ENCODE measurements around the gene GON4L.
"Not testable (repeated sequence)": the region's sequence is repeated elsewhere in the genome, so short reads cannot be mapped to it uniquely, and the experiment has no call there.

GON4L gene

DNA sequence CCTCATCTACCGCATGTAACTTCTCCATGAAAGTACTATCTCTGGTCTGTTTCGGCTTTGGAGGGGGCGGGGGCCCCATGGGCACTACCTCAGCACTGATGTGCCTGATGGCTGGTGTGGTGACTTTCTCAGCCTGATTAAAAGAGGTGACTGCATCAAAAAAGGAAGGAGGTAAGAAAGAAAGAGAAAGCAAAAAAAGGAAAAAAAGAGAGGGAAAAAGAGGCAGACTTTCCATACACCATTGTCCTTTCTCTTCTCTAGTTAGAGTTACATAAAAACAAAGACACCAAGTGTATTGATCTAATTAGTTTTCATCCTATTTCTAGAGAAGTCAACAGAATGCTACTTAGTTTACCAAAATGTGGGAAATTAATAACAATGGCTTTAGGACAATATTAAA is 43.3 kb downstream of the GON4L start:
- no peak for DNase-seq

DNA sequence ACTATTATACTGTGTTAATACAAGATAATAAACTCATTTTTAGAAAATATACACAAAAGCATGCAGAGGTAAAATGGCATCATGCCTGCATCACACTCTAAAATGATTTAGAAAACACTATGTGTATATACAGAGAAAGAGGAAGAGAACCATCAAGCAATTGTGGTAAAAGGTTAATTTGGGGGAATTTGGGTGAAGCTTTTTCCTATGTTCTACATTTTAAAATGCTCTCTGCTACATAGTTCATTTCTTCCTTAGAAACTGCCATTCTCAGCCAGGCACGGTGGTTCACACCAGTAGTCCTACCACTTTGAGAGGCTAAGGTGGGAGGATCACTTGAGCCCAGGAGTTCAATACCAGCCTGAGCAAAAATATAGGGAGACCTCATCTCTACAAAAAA is 44.1 kb downstream of the GON4L start:
- DNase-seq: no peak

DNA sequence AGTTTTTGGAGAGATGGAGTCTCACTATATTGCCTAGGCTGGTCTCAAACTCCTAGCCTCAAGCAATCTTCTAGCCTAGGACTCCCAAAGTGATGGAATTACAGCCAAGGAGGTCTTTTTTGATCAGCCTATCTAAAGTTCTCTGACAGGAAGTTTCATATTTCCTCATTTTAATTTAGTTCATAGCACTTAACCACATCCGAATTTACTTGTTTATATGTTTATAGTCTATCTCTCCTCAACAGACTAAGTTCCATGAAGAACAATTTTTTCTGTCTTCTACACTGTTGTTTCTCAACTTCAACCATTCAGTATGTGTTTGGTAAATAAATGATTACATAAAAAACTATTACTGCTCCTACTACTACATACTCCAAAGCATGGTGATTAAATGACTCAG is 47.9 kb downstream of the GON4L start:
- no peak for DNase-seq

DNA sequence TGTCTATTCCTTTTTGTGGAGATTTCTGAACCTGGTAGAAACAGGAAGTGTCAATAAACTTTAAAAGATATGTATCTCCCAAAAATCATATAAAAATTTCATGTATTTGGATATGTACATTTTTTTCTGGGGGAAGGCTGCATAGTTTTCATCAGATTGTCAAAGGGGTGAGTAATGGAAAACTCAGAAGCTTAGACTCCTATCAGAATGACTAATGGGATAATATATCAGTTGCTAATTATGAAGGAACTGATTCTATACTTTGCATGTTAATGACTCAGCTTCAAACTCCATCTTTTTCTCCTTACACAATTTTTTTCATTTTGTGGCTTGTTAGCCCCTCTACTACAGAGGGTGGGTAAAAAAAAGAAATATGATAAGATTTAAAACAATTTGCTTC is 55.9 kb downstream of the GON4L start:
- peak; percentile 67 for DNase-seq

DNA sequence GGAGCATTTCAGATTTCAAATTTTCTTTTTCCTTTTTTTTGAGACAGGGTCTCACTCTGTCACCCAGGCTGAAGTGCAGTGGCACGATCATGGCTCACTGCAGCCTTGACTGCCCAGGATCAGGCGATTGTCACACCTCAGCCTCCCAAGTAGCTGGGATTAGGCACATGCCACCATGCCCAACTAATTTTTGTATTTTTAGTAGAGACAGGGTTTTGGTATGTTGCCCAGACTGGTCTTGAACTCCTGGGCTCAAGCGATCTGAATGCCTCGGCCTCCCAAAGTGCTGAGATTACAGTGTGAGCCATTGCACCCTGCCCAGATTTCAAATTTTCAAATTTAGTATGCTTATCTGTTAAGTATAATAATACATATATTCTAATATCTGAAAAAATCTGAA is 61.4 kb downstream of the GON4L start:
- DNase-seq: not testable (repeated sequence)

DNA sequence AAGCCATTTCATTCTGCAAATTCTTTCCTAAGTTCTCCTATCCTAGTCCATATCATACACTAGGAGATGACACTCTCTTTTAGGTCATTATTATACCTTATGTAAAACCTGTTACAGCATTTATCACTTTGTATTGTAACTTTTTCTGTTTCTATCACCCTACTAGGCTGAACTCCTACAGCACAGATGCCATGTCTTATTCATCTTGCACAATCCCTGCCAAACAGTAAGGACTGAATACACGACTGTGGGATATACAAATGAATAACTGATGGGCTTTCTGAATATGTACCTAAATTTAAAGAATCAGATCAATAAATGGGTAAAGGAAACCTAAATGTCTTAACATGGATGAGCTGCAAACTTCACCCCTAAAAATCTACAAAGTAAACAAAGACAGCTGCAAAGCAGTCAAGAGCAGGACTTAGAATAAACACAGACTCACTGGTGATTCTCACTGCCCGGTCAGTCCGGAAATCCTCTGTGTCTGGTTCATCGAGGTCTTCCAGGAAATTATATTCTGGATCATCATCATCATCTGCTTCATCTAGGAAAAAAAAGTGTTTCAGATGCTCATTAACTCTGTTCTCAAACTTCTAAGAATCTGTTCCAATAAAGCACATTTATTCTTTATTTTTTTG is 62.3 kb downstream of the GON4L start:
- DNase-seq: no peak

DNA sequence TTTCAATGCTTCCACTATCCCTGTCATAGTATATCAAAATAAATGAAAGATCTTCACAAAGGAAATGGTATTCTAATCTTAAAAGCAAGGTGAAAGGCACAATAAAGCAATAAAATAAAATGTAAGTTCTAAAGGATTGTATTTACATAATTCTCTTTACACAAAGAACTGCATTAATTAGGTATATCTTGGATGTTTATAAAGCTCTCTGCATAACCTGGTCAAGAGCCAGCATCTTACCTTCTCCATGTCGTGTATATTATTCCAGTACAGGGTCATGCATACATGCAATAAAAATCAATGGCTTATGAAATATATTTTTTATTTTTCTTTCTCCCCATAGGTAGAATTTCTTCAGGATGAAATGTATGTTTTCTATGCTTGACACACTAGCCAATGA is 63.8 kb downstream of the GON4L start:
- no peak for DNase-seq

DNA sequence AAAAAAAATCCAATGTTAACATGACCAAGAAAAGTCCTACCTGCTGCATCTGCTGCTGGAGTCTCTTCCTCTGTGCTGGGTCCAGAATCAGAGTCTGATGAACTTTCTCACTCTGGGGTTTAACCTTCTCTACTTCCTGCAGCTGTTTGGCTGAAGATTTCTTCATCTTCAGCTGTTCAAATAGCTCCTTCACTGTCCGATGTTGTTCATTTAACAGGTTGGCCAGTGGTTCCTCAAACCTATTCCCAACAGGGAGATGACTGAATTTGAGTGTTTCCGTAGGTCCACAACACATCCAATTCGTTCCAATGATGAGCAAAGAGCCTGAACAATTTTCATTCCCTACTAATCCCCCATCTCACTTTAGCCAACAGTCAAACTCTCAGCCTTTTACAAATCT is 79.4 kb downstream of the GON4L start:
- DNase-seq: no peak

DNA sequence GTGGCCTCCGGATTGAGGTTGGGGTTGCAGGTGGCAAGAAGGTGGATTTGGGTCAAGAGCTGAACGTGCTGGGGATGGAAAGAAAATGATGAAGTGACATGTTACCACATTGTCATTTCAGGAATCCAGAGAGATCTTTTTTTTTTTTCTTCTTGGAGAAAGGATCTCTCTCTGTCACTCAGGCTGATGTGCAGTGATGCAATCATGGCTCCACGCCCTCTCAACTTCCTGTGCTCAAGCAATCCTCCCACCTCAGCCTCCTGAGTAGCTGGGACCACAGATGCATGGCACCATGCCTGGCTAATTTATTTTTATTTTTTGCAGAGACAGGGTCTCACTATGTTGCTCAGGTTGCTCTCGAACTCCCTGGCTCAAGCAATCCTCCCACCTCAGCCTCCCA is 80.6 kb downstream of the GON4L start:
- peak; percentile 16 for DNase-seq

DNA sequence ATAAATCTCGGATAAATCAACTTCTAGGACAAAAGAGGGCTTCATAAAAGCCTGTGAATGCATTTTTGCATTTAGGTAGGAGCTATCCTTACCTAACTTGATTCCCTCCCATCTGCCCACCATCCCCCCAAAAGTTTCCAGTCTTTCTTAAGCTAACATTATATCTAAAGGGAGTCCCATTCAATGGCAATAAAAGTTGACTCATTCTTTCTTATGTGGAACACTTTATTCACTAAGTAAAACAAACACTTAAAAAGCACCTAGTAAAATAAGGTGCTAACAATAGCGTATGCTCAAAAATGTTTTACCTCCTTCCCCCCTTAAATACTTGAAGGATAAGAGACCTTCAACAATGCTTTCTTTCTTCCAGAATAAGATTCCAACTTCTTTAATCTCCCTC is 83.8 kb downstream of the GON4L start:
- DNase-seq: no peak

DNA sequence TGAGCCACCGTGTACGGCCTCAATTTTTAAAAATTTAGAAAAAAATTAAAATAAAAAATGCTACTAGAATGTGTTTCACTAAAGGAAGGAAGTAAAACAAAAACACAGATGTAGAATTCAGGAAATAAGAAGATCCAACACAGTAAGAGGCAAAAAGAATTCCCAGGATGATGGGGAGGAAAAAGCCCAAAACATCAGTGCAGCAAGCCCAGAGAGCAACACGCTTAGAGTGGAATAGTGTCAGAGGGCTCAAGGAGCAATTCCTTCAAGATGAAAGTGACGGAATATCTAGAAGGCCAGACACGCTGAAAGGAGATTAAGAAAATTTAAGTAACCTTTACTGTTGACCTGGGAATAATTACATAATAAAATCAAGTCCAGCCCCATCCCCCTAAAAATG is 87.8 kb downstream of the GON4L start:
- DNase-seq: no peak

DNA sequence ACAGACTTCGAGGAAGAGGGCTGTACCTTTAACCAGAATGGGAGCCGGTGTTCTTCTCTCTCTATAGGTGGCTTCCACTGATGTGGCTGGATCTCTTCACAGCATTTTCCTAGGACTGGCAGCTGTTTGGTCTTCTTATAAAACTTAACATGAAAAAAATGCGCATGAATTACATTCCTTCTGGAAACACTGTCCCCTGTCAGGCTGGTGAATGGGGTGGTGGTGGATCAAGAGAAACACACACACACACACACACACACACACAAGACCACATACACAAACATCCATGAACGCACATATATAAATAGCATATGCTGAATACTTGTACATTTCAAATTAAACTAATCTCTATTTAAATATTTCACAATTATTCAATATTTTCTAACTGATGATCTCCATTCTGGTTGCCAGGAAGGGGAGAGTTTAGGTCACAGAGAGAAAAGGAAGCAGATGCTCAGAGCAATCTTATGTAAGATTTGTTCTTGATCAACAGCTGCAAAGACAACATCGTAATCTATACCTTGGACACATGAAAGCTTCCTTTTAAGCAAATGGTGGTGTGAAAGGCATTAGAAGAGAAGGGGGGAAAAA is 89.5 kb downstream of the GON4L start:
- DNase-seq: not testable (repeated sequence)

DNA sequence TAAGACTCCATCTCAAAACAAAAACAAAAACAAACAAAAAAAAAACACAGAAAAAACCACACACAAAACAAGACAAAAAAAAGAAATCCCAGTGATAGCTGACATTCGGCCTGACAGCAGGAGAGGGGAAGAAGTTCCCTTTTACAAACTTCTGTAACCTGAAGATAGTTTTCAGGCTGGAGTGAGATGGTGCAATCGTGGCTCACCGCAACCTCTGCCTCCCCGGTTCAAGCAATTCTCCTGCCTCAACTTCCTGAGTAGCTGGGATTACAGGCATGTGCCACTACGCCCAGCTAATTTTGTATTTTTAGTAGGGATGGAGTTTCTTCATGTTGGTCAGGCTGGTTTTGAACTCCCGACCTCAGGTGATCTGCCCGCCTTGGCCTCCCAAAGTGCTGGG is 93.0 kb downstream of the GON4L start:
- DNase-seq: not testable (repeated sequence)

DNA sequence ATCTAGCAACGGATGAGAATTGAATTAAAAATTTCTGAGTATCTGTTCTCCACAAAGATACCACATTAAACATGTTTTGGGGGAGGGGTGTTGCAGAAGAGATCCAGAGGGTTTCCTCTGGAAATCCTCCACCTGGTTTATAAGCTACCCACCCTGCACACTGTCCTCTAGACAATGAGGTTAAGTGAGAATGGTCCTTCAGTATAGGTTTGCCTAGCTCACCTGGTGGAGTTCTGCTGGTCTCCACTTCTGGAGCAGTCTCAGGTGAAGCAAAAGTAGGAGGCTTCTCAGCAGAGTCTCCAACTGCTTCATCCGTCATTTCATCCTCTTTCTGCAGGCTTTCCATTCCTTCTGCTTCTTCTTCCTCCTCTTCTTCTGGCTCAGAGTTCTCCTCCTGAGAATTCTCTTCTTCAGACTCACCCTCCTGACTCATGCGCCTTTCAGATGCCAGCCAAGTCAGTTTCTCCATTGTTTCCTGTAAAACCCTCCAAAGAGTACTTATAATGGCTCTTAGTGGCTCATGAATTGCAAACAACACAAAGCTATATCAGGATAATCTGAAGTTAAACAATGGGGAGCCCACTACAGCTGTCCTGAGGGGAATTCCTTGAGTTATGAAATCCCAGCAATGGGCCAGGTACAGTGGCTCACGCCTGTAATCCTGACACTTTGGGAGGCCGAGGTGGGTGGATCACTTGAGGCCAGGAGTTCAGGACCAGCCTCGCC is 93.8 kb downstream of the GON4L start:
- peak; percentile 90 for DNase-seq

DNA sequence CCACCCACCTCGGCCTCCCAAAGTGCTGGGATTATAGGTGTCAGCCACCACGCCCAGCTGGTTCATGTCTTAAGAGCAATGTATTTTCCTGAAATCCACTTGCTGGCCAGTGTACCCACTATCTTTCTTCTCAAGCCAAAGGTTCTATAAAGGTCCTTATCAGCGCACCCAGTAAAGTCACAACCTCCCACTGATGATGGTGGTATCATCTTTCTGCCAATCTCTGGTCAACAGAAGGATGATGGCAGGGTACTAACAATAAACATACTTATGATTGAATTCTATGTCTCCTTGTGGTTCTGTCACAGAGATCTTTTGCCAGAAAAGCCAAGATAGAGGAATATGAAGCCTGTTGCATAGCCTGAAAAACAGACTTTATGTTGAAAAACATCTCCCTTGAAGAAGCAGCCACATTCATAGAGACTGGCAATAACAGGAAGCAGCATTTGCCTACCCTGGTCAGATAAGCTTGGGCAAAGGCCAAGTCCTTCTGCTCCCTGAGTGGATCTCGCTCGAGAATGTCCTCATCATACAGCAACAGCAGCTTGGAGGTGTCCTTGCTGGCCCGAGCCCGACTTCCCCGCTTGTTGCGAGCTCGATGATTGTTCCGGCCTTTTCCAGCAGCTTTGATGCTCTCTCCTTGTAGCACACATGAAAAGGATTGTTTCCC is 95.1 kb downstream of the GON4L start:
- no peak for DNase-seq

DNA sequence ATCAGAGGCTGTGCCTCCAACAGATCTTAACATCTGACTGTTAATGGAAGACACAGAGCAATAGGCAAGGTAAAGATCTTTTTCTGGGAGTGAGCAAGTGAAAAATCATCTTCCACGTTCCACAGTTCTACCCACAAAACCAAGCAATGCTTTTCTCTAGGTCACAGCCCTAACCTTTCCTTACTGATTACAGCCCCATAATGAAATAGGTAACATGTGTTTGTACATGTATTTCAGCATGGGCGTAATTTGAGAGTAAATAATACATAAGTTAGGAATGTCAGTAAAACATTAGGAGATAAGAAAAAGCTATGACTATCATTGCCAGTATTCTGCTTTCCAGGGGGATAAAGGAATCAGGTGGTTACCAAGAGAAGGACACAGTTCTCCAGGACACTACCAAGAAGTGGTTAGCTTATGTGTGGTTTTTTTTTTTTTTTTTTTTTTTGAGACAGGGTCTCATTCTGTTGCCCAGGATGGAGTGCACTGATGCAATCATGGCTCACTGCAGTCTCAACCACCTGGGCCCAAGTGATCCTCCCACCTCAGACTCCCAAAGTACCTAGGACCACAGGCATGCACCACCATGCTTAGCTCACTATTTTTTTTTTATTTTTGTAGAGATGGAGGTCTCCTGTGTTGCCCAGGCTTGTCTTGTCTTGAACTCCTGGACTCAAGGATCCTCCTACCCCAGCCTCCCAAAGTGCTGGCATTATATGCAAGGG is 96.1 kb downstream of the GON4L start:
- no peak for DNase-seq

DNA sequence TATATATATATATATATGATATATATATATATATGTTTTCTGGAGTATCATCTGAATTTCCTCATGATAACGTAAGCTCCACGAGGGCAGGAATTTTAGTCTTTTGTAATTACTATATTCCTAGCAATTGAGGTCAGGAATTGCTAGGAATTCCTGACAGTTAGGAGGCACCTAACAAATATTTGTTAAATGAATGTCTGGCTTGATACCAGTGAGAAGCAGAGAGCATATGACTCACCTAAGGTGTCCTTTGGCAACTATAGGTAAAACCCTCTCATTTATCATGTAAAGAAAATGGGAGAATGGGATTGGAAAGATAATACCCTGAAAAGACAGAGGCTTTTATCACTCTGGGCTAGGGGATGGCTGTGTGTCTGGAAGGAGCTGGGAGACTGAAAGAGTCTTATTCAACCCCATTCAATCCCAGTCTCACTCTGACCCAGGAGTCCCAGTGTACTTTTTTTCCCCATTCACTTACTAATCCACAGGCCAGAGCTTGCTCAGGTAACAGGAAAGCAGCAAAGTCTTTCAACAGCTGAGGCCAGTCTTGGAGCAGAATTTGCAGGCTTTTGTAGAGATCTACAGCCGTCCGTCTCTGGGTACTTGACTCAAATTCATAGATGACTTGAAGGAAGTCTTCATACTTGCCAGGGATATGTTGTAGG is 96.9 kb downstream of the GON4L start:
- DNase-seq: no peak

DNA sequence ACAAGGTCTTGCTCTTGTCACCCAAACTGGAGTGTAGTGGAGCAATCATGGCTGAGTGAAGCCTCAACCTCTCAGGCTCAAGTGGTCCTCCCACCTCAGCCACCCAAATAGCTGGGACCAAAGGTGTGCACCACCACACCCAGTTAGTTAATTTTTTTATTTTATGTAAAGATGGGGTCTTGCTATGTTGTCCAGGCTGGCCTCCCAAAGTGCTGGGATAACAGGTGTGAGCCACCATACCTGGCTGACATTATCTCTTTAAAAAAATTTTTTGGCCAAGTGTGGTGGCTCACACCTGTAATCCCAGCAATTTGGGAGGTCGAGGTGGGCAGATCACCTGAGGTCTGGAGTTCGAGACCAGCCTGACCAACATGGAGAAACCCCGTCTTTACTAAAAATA is 98.0 kb downstream of the GON4L start:
- DNase-seq: not testable (repeated sequence)

DNA sequence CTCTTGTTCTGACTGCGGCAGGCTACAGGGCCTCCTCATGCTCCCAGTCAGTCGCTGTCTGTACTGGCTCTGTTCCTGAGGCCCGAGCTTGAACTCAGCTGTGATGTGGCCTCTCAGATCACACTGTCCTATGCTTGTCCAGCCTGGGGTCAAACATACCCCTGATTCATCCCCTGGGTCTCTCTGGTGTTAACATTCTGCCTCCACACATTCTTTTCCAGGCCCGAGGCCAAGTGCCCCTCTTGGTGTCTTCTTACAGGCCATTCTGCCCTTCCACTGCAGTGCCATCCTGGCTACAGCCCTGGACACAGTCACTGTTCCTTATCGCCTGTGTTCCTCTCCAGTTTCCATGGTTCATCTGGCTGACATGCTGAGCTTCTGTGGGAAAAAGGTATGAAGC is 108.9 kb downstream of the GON4L start:
- not testable (repeated sequence) for DNase-seq

DNA sequence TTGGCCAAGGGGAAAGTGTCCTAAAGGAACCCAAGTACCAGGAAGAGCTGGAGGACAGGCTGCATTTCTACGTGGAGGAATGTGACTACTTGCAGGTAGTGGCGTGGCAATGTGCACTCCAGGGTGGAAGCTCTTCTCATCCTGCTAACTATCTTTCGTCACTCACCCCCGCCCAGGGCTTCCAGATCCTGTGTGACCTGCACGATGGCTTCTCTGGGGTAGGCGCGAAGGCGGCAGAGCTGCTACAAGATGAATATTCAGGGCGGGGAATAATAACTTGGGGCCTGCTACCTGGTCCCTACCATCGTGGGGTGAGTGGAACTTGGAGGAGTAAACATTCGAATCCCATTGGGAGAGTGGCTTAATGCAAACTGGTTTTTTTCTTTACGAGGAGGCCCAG is 109.4 kb downstream of the GON4L start:
- DNase-seq: not testable (repeated sequence)

DNA sequence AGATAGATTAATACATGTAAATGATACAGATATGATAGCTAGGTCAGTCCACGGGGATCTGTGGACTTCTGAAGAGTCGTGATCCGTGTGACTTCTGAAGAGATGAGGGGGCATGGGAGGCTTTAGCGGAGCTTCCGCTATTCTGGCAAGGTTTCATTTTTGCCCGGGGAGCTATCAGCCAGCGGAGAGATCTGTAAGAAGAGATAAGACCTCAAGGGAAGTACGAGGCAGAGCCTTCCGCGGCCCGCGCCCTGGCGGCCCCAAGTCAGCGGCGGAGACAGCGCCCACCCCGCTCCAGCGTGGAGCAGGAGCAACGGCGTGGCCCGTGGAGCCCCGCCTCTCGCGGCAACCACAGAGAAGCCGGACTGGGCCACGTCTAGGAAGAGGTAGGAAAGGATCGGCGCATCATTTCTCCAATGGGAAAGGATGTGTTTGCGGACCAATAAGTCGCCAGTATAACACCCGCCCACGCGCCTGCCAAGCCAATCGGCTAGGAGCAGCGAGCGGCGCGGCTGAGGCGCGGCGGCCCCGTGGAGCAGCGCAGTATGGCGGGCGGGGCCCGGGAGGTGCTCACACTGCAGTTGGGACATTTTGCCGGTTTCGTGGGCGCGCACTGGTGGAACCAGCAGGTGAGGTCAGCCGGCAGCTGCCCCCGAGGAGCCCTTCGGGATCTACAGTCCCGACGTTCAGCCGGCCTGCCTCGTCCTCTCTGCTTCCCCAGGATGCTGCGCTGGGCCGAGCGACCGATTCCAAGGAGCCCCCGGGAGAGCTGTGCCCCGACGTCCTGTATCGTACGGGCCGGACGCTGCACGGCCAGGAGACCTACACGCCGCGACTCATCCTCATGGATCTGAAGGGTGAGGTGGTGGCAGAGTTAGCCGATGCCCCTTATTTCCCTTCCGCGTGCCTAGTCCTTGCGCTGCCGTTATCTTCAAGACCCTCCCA is 111.5 kb downstream of the GON4L start:
- DNase-seq: peak; percentile 99
